GM06990 (cell line): ENCODE measurements around the gene PLA2G15.
A peak's percentile ranks its signal among the peaks of the same experiment; 100 is the strongest.

Source experiments
- DNase-seq: peaks from one replicate; pipeline ENCODE4 v3.0.0-alpha.2; 2011; ENCODE audit not compliant: insufficient read length; ENCODE audit errors: extremely low read depth
- H3K27me3 ChIP-seq: replicated peaks from 2 replicates; pipeline ENCODE4 v1.6.0; 2011; ENCODE audit warnings: low read length; ENCODE audit not compliant: control insufficient read depth, insufficient read depth
- H3K36me3 ChIP-seq: 2 replicates; pipeline ENCODE4 v1.5.1; 2011; ENCODE audit warnings: low read length; ENCODE audit not compliant: control insufficient read depth, insufficient read depth
- H3K4me3 ChIP-seq: replicated peaks from 2 replicates; pipeline ENCODE4 v1.5.1; 2011; ENCODE audit warnings: low read depth, mild to moderate bottlenecking, control low read depth, low read length
- TF ChIP-seq, protein P1 (sequence below): IDR thresholded peaks from 2 replicates; pipeline ENCODE4 v1.5.1; 2011; ENCODE audit warnings: low read length, control low read depth, mild to moderate bottlenecking, inconsistent platforms; ENCODE audit not compliant: insufficient read depth, poor library complexity, severe bottlenecking

The PLA2G15 gene

DNA sequence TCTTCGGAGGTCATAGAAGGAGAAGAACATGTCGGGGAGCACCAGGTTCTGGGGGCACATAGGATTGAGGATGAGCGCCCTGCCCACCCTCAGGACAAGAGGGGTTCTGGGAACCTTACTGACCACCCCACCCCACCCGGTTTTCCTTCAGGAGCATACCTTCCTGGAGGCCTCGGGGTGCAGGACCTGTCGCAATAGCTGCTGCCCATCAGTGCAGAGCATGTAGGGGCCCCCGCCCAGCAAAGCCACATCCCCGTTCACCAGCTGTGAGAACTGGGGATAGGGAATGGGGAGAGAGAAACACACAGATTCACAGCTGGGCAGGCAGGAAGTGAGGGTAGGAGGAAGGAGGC is 11.4 kb upstream of the PLA2G15 start:
- TF ChIP-seq, protein P1, sequence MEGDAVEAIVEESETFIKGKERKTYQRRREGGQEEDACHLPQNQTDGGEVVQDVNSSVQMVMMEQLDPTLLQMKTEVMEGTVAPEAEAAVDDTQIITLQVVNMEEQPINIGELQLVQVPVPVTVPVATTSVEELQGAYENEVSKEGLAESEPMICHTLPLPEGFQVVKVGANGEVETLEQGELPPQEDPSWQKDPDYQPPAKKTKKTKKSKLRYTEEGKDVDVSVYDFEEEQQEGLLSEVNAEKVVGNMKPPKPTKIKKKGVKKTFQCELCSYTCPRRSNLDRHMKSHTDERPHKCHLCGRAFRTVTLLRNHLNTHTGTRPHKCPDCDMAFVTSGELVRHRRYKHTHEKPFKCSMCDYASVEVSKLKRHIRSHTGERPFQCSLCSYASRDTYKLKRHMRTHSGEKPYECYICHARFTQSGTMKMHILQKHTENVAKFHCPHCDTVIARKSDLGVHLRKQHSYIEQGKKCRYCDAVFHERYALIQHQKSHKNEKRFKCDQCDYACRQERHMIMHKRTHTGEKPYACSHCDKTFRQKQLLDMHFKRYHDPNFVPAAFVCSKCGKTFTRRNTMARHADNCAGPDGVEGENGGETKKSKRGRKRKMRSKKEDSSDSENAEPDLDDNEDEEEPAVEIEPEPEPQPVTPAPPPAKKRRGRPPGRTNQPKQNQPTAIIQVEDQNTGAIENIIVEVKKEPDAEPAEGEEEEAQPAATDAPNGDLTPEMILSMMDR: no peak
- no peaks in the 10 kb centered on the region for H3K27me3 ChIP-seq
- no peak overlapping the region for H3K4me3 ChIP-seq
- DNase-seq: no peak
- H3K36me3 ChIP-seq: no peaks in the 10 kb centered on the region; the same call in 1 of the 2 replicates

GRCh38 chr16:68234188-68235107 is 10.7 kb upstream of the PLA2G15 start:
- Histone ChIP-seq H3K27me3 (no peaks in the 10 kb centered on the region), H3K36me3 (no peaks in the 10 kb centered on the region; the same call in 1 of the 2 replicates), H3K4me3 (no peak overlapping the region)
- DNase-seq: no peak
- TF ChIP-seq, protein P1: no peak

DNA sequence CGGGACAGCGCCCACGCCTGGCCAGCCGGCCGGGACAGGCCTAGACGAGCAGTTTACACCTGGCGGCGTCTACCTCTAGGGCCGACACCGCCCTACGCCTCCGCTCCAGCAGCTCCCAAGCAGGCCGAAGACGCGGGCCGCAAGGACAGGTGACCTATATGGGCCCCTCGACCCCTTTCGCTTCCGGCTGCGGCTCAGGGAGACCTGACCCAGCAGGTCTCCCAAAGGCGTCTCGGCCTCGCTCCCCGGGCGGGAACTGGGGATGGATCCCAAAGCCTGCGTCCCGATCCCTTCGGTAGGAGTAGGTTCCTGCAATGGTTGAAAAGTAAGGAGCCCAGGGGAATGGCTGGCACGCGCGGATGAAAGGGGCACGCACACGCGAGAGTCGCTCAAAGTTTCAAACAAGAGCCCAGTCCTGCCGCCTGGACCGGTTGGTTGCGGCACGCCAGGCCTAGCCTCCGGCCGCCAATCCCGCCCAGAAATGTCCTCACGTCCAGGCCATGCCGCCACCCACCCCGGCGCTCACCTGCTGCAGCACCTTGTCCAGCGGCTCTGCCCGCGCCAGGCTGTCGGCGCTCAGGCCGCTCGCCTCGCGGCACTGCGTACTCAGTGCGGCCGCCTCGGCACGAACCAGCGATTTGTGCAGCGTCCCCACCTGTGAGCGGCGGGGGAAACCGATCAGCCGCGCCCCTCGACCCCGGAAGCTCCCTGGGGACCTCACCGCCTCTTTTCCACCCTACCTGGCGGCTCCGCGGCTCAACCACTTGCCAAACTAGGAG is 9.9 kb upstream of the PLA2G15 start:
- no peaks in the 10 kb centered on the region for H3K27me3 ChIP-seq
- TF ChIP-seq, protein P1: no peak
- no peak overlapping the region for H3K4me3 ChIP-seq
- no peak for DNase-seq
- no peaks in the 10 kb centered on the region; the same call in 1 of the 2 replicates for H3K36me3 ChIP-seq

GRCh38 chr16:68235887-68236136 is 9.4 kb upstream of the PLA2G15 start, which contains the start of gene ESRP2:
ESRP2 (minus strand) TSS chr16:68236127; CDS start chr16:68236045, 82 bp downstream.
- H3K4me3 ChIP-seq: peak within 1 kb of the TSS; percentile 58
- no peaks in the 10 kb centered on the region for H3K27me3 ChIP-seq
- DNase-seq: no peak
- no peaks in the 10 kb centered on the region; the same call in 1 of the 2 replicates for H3K36me3 ChIP-seq
- TF ChIP-seq, protein P1: no peak

- H3K36me3 ChIP-seq: no peaks in the 10 kb centered on the region; the same call in 1 of the 2 replicates
- no peaks in the 10 kb centered on the region for H3K27me3 ChIP-seq
- DNase-seq: peak; percentile 62
- TF ChIP-seq, protein P1: no peak
- H3K4me3 ChIP-seq: peak overlapping the region; percentile 58
Observed at GRCh38 chr16:68236137-68236825, 8.9 kb upstream of the PLA2G15 start.
